Parathyroid adenoma (tissue), 2 donors: Measurements from ENCODE around the gene OARD1.

Experiments used
- H2AFZ ChIP-seq: fragments of 300-600 bp; sonication (generic); one replicate; pipeline ENCODE4 v1.7.0; 2017; ENCODE audit warnings: antibody characterized with exemption, mild to moderate bottlenecking
- H3K27ac ChIP-seq: fragments of 300-600 bp; sonication (generic); one replicate; pipeline ENCODE4 v1.7.0; 2017
- H3K27me3 ChIP-seq: fragments of 300-600 bp; sonication (generic); one replicate; pipeline ENCODE4 v1.7.0; 2017; ENCODE audit warnings: low read length; ENCODE audit not compliant: control insufficient read depth, insufficient read depth
- H3K36me3 ChIP-seq: fragments of 300-600 bp; sonication (generic); one replicate; pipeline ENCODE4 v1.7.0; 2017; ENCODE audit warnings: low read length; ENCODE audit not compliant: control insufficient read depth, insufficient read depth
- H3K4me1 ChIP-seq: fragments of 300-600 bp; sonication (generic); one replicate; pipeline ENCODE4 v1.7.0; 2017; ENCODE audit warnings: control low read depth
- H3K4me2 ChIP-seq: fragments of 300-600 bp; sonication (generic); one replicate; pipeline ENCODE4 v1.7.0; 2017; ENCODE audit warnings: low read length
- H3K4me3 ChIP-seq: fragments of 300-600 bp; sonication (generic); one replicate; pipeline ENCODE4 v1.7.0; 2017; ENCODE audit warnings: low read depth, low read length
- H3K79me2 ChIP-seq: fragments of 300-600 bp; sonication (generic); one replicate; pipeline ENCODE4 v1.7.0; 2017; ENCODE audit warnings: control low read depth
- H3K9ac ChIP-seq: fragments of 300-600 bp; sonication (generic); one replicate; pipeline ENCODE4 v1.7.0; 2017; ENCODE audit warnings: mild to moderate bottlenecking
- H3K9me3 ChIP-seq: fragments of 300-600 bp; sonication (generic); one replicate; pipeline ENCODE4 v1.7.0; 2017; ENCODE audit warnings: low read length; ENCODE audit not compliant: control insufficient read depth
- CTCF ChIP-seq: fragments of 300-600 bp; sonication (generic); IDR thresholded peaks from one replicate; pipeline ENCODE4 v1.7.0; 2017; ENCODE audit warnings: antibody characterized with exemption, mild to moderate bottlenecking
- donor health status: primary hyperparathyroidism.

Gene OARD1

GRCh38 chr6:41050536-41050935 is 21.6 kb downstream of the OARD1 start:
- no peak overlapping the region for H3K27ac ChIP-seq
- H3K9ac ChIP-seq: no peak overlapping the region

GRCh38 chr6:41049955-41050354 is 22.2 kb downstream of the OARD1 start:
- TF ChIP-seq CTCF: no peak
- Histone ChIP-seq H3K4me2 (no peak overlapping the region), H3K4me1 (no peaks in the 10 kb centered on the region), H3K4me3 (no peak overlapping the region), H3K9me3 (no peaks in the 10 kb centered on the region), H3K79me2 (no peaks in the 10 kb centered on the region), H2AFZ (no peak overlapping the region), H3K27me3 (no peaks in the 10 kb centered on the region), H3K27ac (no peak overlapping the region), H3K36me3 (no peaks in the 10 kb centered on the region), H3K9ac (no peak overlapping the region)

More at GRCh38 chr6:41050536-41050935, 21.6 kb downstream of the OARD1 start:
- no peaks in the 10 kb centered on the region for H3K36me3 ChIP-seq
- H3K79me2 ChIP-seq: no peaks in the 10 kb centered on the region
- H3K4me3 ChIP-seq: no peak overlapping the region
- H3K27me3 ChIP-seq: no peaks in the 10 kb centered on the region
- no peak overlapping the region for H3K4me2 ChIP-seq
- no peak overlapping the region for H2AFZ ChIP-seq
- H3K9me3 ChIP-seq: no peaks in the 10 kb centered on the region
- TF ChIP-seq CTCF: no peak
- no peaks in the 10 kb centered on the region for H3K4me1 ChIP-seq

GRCh38 chr6:41049521-41049920 is 22.6 kb downstream of the OARD1 start:
- no peak overlapping the region for H3K27ac ChIP-seq
- H3K4me2 ChIP-seq: no peak overlapping the region
- no peak overlapping the region for H3K4me3 ChIP-seq
- H3K79me2 ChIP-seq: no peaks in the 10 kb centered on the region
- H3K9ac ChIP-seq: no peak overlapping the region
- H3K27me3 ChIP-seq: no peaks in the 10 kb centered on the region
- H3K36me3 ChIP-seq: no peaks in the 10 kb centered on the region
- no peaks in the 10 kb centered on the region for H3K4me1 ChIP-seq
- H2AFZ ChIP-seq: no peak overlapping the region
- no peaks in the 10 kb centered on the region for H3K9me3 ChIP-seq
- no peak for TF ChIP-seq CTCF

- no peak overlapping the region for H3K9ac ChIP-seq
- no peak overlapping the region for H2AFZ ChIP-seq
- H3K79me2 ChIP-seq: no peaks in the 10 kb centered on the region
- no peaks in the 10 kb centered on the region for H3K4me1 ChIP-seq
- no peaks in the 10 kb centered on the region for H3K27me3 ChIP-seq
- no peak for TF ChIP-seq CTCF
- no peak overlapping the region for H3K27ac ChIP-seq
- no peaks in the 10 kb centered on the region for H3K9me3 ChIP-seq
- H3K4me3 ChIP-seq: no peak overlapping the region
- no peaks in the 10 kb centered on the region for H3K36me3 ChIP-seq
- no peak overlapping the region for H3K4me2 ChIP-seq
Measured at GRCh38 chr6:41047745-41048732, 24.1 kb downstream of the OARD1 start.

GRCh38 chr6:41047306-41047705 is 24.9 kb downstream of the OARD1 start:
- Histone ChIP-seq H3K4me3 (no peak overlapping the region), H3K36me3 (no peaks in the 10 kb centered on the region), H3K27me3 (no peaks in the 10 kb centered on the region), H3K4me1 (no peaks in the 10 kb centered on the region), H3K27ac (no peak overlapping the region), H3K4me2 (no peak overlapping the region), H2AFZ (no peak overlapping the region), H3K79me2 (no peaks in the 10 kb centered on the region), H3K9ac (no peak overlapping the region), H3K9me3 (no peaks in the 10 kb centered on the region)
- TF ChIP-seq CTCF: no peak
